ENCODE measurements around the gene IL1RL2.

Gene IL1RL2

DNA sequence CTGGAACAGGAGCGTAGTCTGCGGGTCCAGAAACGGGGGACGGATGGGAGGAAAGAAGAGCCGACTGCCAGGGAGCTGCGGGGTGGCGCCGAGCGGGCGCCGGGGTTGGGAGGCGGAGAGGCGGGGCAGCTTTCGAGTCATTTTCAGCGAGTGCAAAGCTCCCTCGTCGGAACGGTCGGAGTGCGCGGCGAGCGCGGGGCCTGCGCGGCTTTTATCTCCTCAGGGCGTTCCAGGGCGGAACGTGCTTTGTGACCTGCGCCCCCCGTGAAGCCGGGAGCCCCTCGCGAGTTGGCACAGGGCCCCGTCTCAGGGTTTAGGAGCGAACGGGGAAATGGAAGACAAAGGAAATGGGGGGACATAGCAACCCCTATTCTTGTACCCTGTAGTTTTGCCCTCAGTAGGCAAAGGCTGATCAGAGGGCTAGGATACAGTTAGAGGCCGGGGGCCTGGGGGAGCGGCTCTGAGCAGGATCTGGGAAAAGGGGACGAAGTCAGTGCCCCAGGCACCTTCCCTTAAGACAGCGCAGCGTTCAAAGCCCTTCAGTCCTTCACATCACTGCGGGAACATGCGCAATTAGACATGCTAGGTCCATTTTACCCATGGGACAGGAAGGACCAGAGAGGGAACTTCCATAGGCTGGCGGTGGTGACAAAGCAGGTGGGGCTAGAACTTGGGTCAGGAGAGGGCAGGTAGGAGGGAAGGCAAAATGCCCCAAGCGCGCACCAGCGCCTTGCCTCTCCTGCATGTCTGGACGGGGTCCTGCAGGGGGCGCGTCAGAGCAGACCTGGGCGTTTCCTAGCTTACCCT, 64.4 kb downstream of the IL1RL2 start:
- no peak overlapping the region for H3K27ac ChIP-seq (ENCODE audit: low read length)
- H3K27me3 ChIP-seq (ENCODE audit: control insufficient read depth, insufficient read depth, low read length), result peaks cover 28% of the 10 kb centered on the region
- no peaks in the 10 kb centered on the region for H3K36me3 ChIP-seq (ENCODE audit: control insufficient read depth, low read depth, low read length)
- no peaks in the 10 kb centered on the region for H3K4me1 ChIP-seq (ENCODE audit: control insufficient read depth, low read depth, low read length)
- peak overlapping the region; percentile 55 for H3K4me3 ChIP-seq (ENCODE audit: low read length)
- H3K9me3 ChIP-seq (ENCODE audit: control insufficient read depth, low read depth, low read length), result no peaks in the 10 kb centered on the region
- H3K9ac ChIP-seq (ENCODE audit: low read length), result no peak overlapping the region

DNA sequence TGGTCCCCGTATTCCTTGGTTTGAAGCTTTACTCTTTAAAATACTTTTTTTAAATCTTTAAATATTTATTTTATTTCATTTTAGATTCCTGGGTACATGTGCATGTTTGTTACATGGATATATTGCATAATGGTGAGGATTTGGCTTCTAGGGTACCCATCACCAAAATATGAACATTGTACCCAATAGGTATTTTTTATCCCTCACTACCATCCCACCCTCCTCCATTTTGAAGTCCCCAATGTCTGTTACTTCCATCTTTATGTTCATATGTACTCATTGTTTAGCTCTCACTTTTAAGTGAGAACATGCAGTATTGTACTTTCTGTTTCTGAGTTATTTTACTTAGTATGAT, 65.0 kb downstream of the IL1RL2 start:
- Histone ChIP-seq H3K9me3 (ENCODE audit: control insufficient read depth, low read depth, low read length) (no peaks in the 10 kb centered on the region), H3K4me3 (ENCODE audit: low read length) (no peak overlapping the region), H3K4me1 (ENCODE audit: control insufficient read depth, low read depth, low read length) (no peaks in the 10 kb centered on the region)

DNA sequence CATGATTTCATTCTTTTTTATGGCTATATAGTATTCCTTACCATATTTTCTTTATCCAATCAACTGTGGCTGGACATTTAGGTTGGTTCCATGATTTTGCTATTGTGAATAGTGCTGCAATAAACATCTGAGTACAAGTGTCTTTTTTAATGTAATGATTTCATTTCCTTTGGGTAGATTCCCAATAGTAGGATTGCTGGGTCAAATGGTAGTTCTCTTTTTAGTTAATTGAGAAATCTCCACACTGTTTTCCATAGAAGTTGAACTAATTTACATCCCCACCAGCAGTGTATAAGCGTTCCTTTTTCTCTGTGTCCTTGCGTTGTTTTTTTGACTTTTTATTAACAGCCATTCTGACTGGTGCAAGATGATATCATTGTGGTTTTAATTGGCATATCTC, 65.4 kb downstream of the IL1RL2 start:
- Histone ChIP-seq H3K27ac (ENCODE audit: low read length) (no peak overlapping the region), H3K36me3 (ENCODE audit: control insufficient read depth, low read depth, low read length) (no peaks in the 10 kb centered on the region), H3K27me3 (ENCODE audit: control insufficient read depth, insufficient read depth, low read length) (peaks cover 28% of the 10 kb centered on the region), H3K9ac (ENCODE audit: low read length) (no peak overlapping the region), H3K4me3 (ENCODE audit: low read length) (no peak overlapping the region), H3K9me3 (ENCODE audit: control insufficient read depth, low read depth, low read length) (no peaks in the 10 kb centered on the region), H3K4me1 (ENCODE audit: control insufficient read depth, low read depth, low read length) (no peaks in the 10 kb centered on the region)

More for the DNA sequence above, 65.0 kb downstream of the IL1RL2 start:
- H3K9ac ChIP-seq (ENCODE audit: low read length), result no peak overlapping the region
- peaks cover 28% of the 10 kb centered on the region for H3K27me3 ChIP-seq (ENCODE audit: control insufficient read depth, insufficient read depth, low read length)
- H3K27ac ChIP-seq (ENCODE audit: low read length), result no peak overlapping the region
- no peaks in the 10 kb centered on the region for H3K36me3 ChIP-seq (ENCODE audit: control insufficient read depth, low read depth, low read length)

DNA sequence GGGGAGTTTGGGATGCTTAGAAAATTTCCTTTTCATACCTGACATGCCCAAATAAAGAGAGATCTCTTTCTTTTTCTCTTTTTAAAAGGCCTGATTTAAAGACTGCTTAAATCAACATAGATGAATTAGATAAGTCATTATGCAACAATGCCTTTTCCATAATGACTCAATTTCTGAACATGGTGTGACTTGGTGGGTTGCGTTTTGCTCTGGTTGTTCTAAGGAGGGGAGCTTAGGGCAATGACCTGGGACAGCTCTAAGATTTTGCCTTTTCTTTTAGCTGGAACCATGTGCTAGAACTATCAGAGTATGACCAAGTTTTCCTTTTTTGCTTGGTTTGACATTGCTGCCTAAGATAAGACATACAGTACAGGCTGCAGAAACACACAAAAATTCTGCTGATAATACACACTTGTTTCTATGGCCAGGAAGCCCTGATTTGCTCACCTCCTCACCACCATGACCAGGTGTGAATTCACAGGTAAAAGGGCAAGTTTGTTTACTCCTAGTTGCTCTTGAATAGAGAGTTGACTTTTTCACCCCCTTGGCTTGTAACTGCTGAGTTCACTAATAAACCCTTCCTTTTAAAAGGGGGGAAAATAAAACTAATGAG, 66.4 kb downstream of the IL1RL2 start:
- no peaks in the 10 kb centered on the region for H3K36me3 ChIP-seq (ENCODE audit: control insufficient read depth, low read depth, low read length)
- no peak overlapping the region for H3K9ac ChIP-seq (ENCODE audit: low read length)
- H3K9me3 ChIP-seq (ENCODE audit: control insufficient read depth, low read depth, low read length), result no peaks in the 10 kb centered on the region
- H3K27me3 ChIP-seq (ENCODE audit: control insufficient read depth, insufficient read depth, low read length), result peaks cover 28% of the 10 kb centered on the region
- no peaks in the 10 kb centered on the region for H3K4me1 ChIP-seq (ENCODE audit: control insufficient read depth, low read depth, low read length)
- H3K4me3 ChIP-seq (ENCODE audit: low read length), result no peak overlapping the region
- no peak overlapping the region for H3K27ac ChIP-seq (ENCODE audit: low read length)

DNA sequence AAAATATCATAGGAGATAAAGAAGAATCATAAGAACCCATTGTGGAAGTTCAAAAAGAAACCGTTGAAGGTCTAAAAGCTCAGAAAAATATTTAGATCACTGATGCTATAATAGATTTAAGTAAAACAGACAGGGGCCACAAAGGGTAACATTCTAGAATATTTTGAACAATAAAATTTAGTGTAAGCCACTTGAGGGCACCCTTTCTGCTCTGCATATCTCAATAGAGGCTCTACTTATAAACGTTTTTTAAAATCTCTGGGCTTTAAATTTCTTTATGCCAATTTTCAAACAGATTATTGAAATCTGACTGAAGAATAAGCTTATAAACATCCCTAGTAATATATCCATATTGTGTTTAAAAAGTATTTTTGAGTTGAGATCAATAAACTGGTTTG, 66.9 kb downstream of the IL1RL2 start:
- H3K27me3 ChIP-seq (ENCODE audit: control insufficient read depth, insufficient read depth, low read length), result peaks cover 28% of the 10 kb centered on the region
- H3K9ac ChIP-seq (ENCODE audit: low read length), result no peak overlapping the region
- no peak overlapping the region for H3K4me3 ChIP-seq (ENCODE audit: low read length)
- H3K4me1 ChIP-seq (ENCODE audit: control insufficient read depth, low read depth, low read length), result no peaks in the 10 kb centered on the region
- H3K27ac ChIP-seq (ENCODE audit: low read length), result no peak overlapping the region
- H3K36me3 ChIP-seq (ENCODE audit: control insufficient read depth, low read depth, low read length), result no peaks in the 10 kb centered on the region
- no peaks in the 10 kb centered on the region for H3K9me3 ChIP-seq (ENCODE audit: control insufficient read depth, low read depth, low read length)

DNA sequence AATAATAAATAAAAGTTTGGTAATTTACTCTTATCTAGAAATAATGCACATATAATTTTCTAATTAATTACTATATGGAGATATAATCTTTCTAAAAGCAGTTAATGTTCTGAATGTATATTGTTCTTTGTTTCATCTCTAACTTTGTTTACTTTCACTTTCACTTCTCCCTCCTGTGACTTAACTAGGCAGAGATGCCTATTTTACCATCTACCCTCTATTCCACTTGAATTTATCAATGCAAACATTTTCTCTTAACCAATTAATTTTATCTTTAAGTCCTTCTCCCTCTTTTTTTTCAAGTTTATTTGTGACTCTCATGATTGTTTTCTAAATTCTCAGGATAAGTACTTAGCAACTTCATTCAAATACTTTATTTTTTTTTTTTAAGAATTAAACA, 69.5 kb downstream of the IL1RL2 start:
- no peaks in the 10 kb centered on the region for H3K36me3 ChIP-seq (ENCODE audit: control insufficient read depth, low read depth, low read length)
- no peak overlapping the region for H3K9ac ChIP-seq (ENCODE audit: low read length)
- H3K27me3 ChIP-seq (ENCODE audit: control insufficient read depth, insufficient read depth, low read length), result peaks cover 3% of the 10 kb centered on the region
- no peak overlapping the region for H3K4me3 ChIP-seq (ENCODE audit: low read length)
- H3K4me1 ChIP-seq (ENCODE audit: control insufficient read depth, low read depth, low read length), result no peaks in the 10 kb centered on the region
- H3K9me3 ChIP-seq (ENCODE audit: control insufficient read depth, low read depth, low read length), result no peaks in the 10 kb centered on the region
- no peak overlapping the region for H3K27ac ChIP-seq (ENCODE audit: low read length)

DNA sequence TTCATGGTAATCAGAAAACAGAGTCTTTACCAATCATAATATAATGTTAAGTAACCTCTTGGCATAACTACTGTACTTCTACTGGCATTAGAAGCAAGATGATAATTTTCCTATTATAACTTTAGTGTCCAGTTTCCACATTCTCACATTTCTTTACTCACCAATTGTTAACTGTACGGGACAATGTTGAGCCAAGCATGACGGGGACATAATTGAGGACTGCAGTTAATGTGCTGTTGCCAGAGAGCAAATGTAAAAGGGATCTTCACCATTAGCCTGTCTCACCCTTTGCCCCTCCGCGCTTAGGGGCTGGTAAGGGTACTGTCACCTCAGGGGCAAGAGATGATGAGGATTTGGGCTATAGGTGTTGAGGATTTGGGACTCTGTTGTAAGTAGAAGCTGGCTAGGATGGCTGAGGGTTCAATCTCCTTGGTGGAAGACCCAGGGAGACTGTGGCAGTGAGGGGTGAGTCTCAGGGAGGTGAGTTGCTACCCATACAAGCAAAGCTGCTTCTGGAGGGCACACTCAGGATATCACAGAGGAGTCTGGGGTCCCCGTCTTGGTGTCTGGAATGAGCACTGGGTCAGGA, 70.1 kb downstream of the IL1RL2 start:
- Histone ChIP-seq H3K36me3 (ENCODE audit: control insufficient read depth, low read depth, low read length) (no peaks in the 10 kb centered on the region), H3K27ac (ENCODE audit: low read length) (no peak overlapping the region), H3K9me3 (ENCODE audit: control insufficient read depth, low read depth, low read length) (no peaks in the 10 kb centered on the region), H3K9ac (ENCODE audit: low read length) (no peak overlapping the region), H3K4me3 (ENCODE audit: low read length) (no peak overlapping the region), H3K27me3 (ENCODE audit: control insufficient read depth, insufficient read depth, low read length) (no peaks in the 10 kb centered on the region), H3K4me1 (ENCODE audit: control insufficient read depth, low read depth, low read length) (no peaks in the 10 kb centered on the region)

DNA sequence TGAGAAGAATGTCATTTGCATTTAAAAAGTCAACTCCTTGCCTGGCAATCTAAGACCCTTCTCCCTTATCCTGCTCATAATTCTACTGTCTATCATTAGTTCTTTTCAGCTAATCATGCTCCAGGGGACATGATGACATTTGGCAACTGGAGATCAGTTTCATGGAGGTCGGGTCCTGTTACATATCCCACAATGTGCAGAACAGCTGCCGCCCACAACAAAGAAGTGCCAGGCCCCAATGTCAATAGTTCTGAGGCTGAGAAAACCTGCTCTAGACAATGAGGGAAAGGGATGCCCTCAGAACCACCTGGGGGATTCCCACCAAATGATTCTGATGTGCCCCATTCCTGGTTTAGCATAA, 71.2 kb downstream of the IL1RL2 start:
- H3K36me3 ChIP-seq (ENCODE audit: control insufficient read depth, low read depth, low read length), result no peaks in the 10 kb centered on the region
- no peaks in the 10 kb centered on the region for H3K4me1 ChIP-seq (ENCODE audit: control insufficient read depth, low read depth, low read length)
- H3K9ac ChIP-seq (ENCODE audit: low read length), result no peak overlapping the region
- no peaks in the 10 kb centered on the region for H3K27me3 ChIP-seq (ENCODE audit: control insufficient read depth, insufficient read depth, low read length)
- no peaks in the 10 kb centered on the region for H3K9me3 ChIP-seq (ENCODE audit: control insufficient read depth, low read depth, low read length)
- H3K27ac ChIP-seq (ENCODE audit: low read length), result no peak overlapping the region
- no peak overlapping the region for H3K4me3 ChIP-seq (ENCODE audit: low read length)

DNA sequence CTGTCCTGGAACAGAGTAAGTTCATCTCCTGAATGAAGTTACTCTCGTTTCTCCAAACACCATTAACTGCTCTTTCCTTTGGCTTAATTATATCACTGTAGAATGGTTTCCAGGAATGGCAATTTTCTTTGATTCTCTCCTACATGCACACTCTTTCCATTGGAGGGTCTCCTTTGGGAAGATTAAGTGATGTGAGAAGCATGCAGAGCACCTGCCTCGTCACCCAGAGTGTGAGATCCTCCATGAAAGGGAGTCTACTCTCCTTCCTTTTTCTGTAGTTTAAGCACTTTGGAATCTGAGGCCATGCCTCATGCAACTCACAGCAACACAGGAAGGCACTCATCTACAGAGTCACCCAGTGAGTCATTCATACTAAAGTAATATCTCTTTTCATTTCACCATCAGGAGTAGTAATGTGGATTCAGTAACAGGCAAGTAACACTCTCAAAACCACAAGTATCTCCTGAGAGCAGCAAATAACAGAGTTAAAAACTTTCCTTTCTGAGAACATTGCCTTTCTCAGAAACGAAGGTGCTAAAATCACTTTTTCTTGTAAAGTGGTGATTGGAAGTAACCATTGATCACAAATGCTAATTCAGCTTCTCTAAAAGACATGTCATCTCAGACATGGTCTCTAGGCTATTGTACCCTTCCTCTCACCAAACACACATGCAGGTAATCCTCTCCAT, 71.7 kb downstream of the IL1RL2 start:
- Histone ChIP-seq H3K9ac (ENCODE audit: low read length) (no peak overlapping the region), H3K9me3 (ENCODE audit: control insufficient read depth, low read depth, low read length) (no peaks in the 10 kb centered on the region), H3K27ac (ENCODE audit: low read length) (no peak overlapping the region), H3K36me3 (ENCODE audit: control insufficient read depth, low read depth, low read length) (no peaks in the 10 kb centered on the region), H3K4me3 (ENCODE audit: low read length) (no peak overlapping the region), H3K27me3 (ENCODE audit: control insufficient read depth, insufficient read depth, low read length) (no peaks in the 10 kb centered on the region), H3K4me1 (ENCODE audit: control insufficient read depth, low read depth, low read length) (no peaks in the 10 kb centered on the region)

DNA sequence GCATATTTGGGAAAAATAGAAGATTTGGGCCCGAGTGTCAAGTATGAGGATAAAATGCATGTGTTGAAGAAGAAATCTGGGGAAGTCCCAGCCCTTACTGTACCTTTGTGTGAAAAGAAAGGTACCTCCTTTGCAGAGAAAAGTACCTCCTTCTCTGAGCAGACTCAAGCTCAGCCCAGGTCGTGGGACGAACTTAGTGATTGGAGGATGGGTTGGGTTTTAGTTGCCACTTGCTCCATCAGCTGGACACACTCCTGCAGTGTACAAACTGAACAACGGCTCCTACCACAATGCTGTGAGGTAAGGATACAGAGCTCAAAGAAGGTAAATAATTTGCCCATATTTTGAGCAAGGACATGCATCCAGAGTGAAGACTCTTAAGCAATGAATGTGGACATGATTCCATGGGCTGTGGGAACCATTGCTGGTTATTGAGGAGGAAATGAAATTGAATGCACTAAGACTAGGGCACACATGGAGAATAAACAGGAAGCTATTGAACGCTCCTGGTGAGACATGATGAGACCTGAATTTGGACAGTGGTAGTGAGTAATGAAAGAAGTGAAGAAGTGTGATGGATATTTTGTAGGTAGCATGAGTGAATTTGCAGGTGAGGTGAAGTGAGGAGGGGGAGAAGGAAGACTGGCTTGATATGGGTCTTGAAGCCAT, 74.8 kb downstream of the IL1RL2 start:
- H3K27me3 ChIP-seq (ENCODE audit: control insufficient read depth, insufficient read depth, low read length), result no peaks in the 10 kb centered on the region
- no peak overlapping the region for H3K9ac ChIP-seq (ENCODE audit: low read length)
- H3K36me3 ChIP-seq (ENCODE audit: control insufficient read depth, low read depth, low read length), result no peaks in the 10 kb centered on the region
- H3K9me3 ChIP-seq (ENCODE audit: control insufficient read depth, low read depth, low read length), result no peaks in the 10 kb centered on the region
- H3K4me1 ChIP-seq (ENCODE audit: control insufficient read depth, low read depth, low read length), result no peaks in the 10 kb centered on the region
- H3K27ac ChIP-seq (ENCODE audit: low read length), result no peak overlapping the region
- H3K4me3 ChIP-seq (ENCODE audit: low read length), result no peak overlapping the region

All from iPS-18a (cell line).